ENCODE data around the gene PYM1.

DNA sequence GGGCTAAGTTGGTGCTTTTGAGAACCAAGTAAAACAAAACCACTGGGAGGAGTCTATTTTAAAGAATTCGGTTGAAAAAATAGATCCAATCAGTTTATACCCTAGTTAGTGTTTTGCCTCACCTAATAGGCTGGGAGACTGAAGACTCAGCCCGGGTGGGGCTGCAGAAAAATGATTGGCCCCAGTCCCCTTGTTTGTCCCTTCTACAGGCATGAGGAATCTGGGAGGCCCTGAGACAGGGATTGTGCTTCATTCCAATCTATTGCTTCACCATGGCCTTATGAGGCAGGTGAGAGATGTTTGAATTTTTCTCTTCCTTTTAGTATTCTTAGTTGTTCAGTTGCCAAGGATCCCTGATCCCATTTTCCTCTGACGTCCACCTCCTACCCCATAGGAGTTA is 44.3 kb upstream of the PYM1 start:
- TF ChIP-seq, protein P1, sequence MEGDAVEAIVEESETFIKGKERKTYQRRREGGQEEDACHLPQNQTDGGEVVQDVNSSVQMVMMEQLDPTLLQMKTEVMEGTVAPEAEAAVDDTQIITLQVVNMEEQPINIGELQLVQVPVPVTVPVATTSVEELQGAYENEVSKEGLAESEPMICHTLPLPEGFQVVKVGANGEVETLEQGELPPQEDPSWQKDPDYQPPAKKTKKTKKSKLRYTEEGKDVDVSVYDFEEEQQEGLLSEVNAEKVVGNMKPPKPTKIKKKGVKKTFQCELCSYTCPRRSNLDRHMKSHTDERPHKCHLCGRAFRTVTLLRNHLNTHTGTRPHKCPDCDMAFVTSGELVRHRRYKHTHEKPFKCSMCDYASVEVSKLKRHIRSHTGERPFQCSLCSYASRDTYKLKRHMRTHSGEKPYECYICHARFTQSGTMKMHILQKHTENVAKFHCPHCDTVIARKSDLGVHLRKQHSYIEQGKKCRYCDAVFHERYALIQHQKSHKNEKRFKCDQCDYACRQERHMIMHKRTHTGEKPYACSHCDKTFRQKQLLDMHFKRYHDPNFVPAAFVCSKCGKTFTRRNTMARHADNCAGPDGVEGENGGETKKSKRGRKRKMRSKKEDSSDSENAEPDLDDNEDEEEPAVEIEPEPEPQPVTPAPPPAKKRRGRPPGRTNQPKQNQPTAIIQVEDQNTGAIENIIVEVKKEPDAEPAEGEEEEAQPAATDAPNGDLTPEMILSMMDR (IDR thresholded peaks at IDR 0.05), result no peak
- no peak for TF ChIP-seq POLR2AphosphoS5 (IDR thresholded peaks at IDR 0.05)
- TF ChIP-seq POLR2A (IDR thresholded peaks at IDR 0.05), result no peak
- TF ChIP-seq EP300 (IDR thresholded peaks at IDR 0.05), result no peak

Data from sigmoid colon (tissue), 4 donors.